ENCODE measurements around the gene FAM13A. TPM values are rescaled to one million over a fixed set of nuclear protein-coding genes. Genes with fewer than 3 reads are reported as not detected.

FAM13A gene
- total RNA-seq, 2 donors from 2014 or later = 20.7 to 35.2 TPM

GRCh38 chr4:88771883-88772450 lies 285.0 kb downstream of the FAM13A start:
- no peak for DNase-seq (ENCODE audit: low spot score)
- intact Hi-C loops (cut with DNase I) = loop anchor here in 1 of 2 donors (5.0 kb wide), 1 partner anchor 1815 kb away; no protein-coding TSS in a partner anchor

GRCh38 chr4:88765729-88766128 lies 291.3 kb downstream of the FAM13A start:
- intact Hi-C loops (cut with DNase I) = no loop called here
- DNase-seq (ENCODE audit: low spot score) = no peak

- no peak for DNase-seq (ENCODE audit: low spot score)
- intact Hi-C loops (cut with DNase I) = no loop called here
These were observed 293.9 kb downstream of the FAM13A start for GRCh38 chr4:88763075-88763474.

- intact Hi-C loops (cut with DNase I) = no loop called here
These were observed 295.0 kb downstream of the FAM13A start for GRCh38 chr4:88761861-88762523.

GRCh38 chr4:88761342-88761741 lies 295.6 kb downstream of the FAM13A start:
- intact Hi-C loops (cut with DNase I) = no loop called here
- DNase-seq (ENCODE audit: low spot score) = no peak

More at GRCh38 chr4:88761861-88762523, 295.0 kb downstream of the FAM13A start:
- no peak for DNase-seq (ENCODE audit: low spot score)

GRCh38 chr4:88759895-88760290 lies 297.1 kb downstream of the FAM13A start:
- no peak for DNase-seq (ENCODE audit: low spot score)
- intact Hi-C loops (cut with DNase I) = no loop called here

- intact Hi-C loops (cut with DNase I) = no loop called here
- DNase-seq (ENCODE audit: low spot score) = no peak
These were observed 297.7 kb downstream of the FAM13A start for GRCh38 chr4:88759039-88759894.

- intact Hi-C loops (cut with DNase I) = no loop called here
- DNase-seq (ENCODE audit: low spot score) = no peak
These were observed 298.7 kb downstream of the FAM13A start for GRCh38 chr4:88758264-88758663.

GRCh38 chr4:88757776-88758175 lies 299.2 kb downstream of the FAM13A start:
- intact Hi-C loops (cut with DNase I) = no loop called here
- no peak for DNase-seq (ENCODE audit: low spot score)

- DNase-seq (ENCODE audit: low spot score) = no peak
- intact Hi-C loops (cut with DNase I) = no loop called here
These were observed 299.9 kb downstream of the FAM13A start for GRCh38 chr4:88757067-88757466.

- no peak for DNase-seq (ENCODE audit: low spot score)
- intact Hi-C loops (cut with DNase I) = no loop called here
These were observed 300.8 kb downstream of the FAM13A start for GRCh38 chr4:88756149-88756548.

- intact Hi-C loops (cut with DNase I) = no loop called here
- no peak for DNase-seq (ENCODE audit: low spot score)
These were observed 301.5 kb downstream of the FAM13A start for GRCh38 chr4:88755454-88755853.

- intact Hi-C loops (cut with DNase I) = no loop called here
- DNase-seq (ENCODE audit: low spot score) = no peak
These were observed 302.2 kb downstream of the FAM13A start for GRCh38 chr4:88754796-88755195.

GRCh38 chr4:88753658-88754571 lies 303.1 kb downstream of the FAM13A start:
- DNase-seq (ENCODE audit: low spot score) = no peak
- intact Hi-C loops (cut with DNase I) = no loop called here

GRCh38 chr4:88752754-88753153 lies 304.2 kb downstream of the FAM13A start:
- intact Hi-C loops (cut with DNase I) = no loop called here

GRCh38 chr4:88752076-88752463 lies 304.9 kb downstream of the FAM13A start:
- no peak for DNase-seq (ENCODE audit: low spot score)
- intact Hi-C loops (cut with DNase I) = no loop called here

More at GRCh38 chr4:88752754-88753153, 304.2 kb downstream of the FAM13A start:
- DNase-seq (ENCODE audit: low spot score) = no peak

GRCh38 chr4:88751258-88752075 lies 305.5 kb downstream of the FAM13A start:
- no peak for DNase-seq (ENCODE audit: low spot score)
- intact Hi-C loops (cut with DNase I) = no loop called here

- no peak for DNase-seq (ENCODE audit: low spot score)
- intact Hi-C loops (cut with DNase I) = no loop called here
These were observed 306.6 kb downstream of the FAM13A start for GRCh38 chr4:88750369-88750768.

Data from posterior vena cava (tissue), 2 donors.